HCT116 (cell line): ENCODE measurements around the gene HNRNPU. TPM values are rescaled to one million over a fixed set of nuclear protein-coding genes. Genes with fewer than 3 reads are reported as not detected.

Source experiments
- ATAC-seq: fragments of 200-7000 bp; cut with Tn5 transposase; 2 replicates; pipeline ENCODE4 v1.9.1; 2020; ENCODE audit warnings: mild to moderate bottlenecking, moderate library complexity
- BruUV-seq: library from RNA; stranded (reverse); fragments of 400-500 nt; replicated peaks from 2 replicates; lab custom pipeline; 2021; lab: Mats Ljungman, UMichigan
- CTCF ChIA-PET: fragments of 300-600 bp; sonication (Branson Sonifier 250); formaldehyde crosslinking; loops from one replicate; lab custom pipeline; 2021; ENCODE audit warnings: antibody characterized with exemption; lab: Charles Lee
- POLR2A ChIA-PET: fragments of 300-600, 350-600 bp; sonication (Branson Sonifier 250); formaldehyde crosslinking; loops from one replicate; lab custom pipeline; 2021; ENCODE audit warnings: antibody characterized with exemption; lab: Charles Lee
- RAD21 ChIA-PET, 2 experiments: fragments of 300-600 bp; sonication (Branson Sonifier 250); formaldehyde crosslinking; loops; one replicate each; lab custom pipeline; 2023; ENCODE audit warnings: low total read pairs in 2 of 2; ENCODE audit not compliant: uncharacterized antibody in 2 of 2, unreplicated experiment in 2 of 2, low non-redundant PET in 1 of 2; lab: Charles Lee
- DNase-seq: peaks from one replicate; pipeline ENCODE4 v3.0.0-alpha.2; 2010; ENCODE audit warnings: low read depth, low spot score
- H2AFZ ChIP-seq: fragments of 200-600 bp; shearing (Covaris generic), sonication (generic); 2 replicates; pipeline ENCODE4 v1.6.1; 2017; ENCODE audit warnings: low read depth, mixed run types, mixed read lengths, antibody characterized with exemption, low read length; ENCODE audit not compliant: poor library complexity, severe bottlenecking
- H3K27ac ChIP-seq: 2 replicates; pipeline ENCODE4 v1.5.1; 2012; ENCODE audit warnings: low read depth, low read length
- H3K27me3 ChIP-seq: fragments of 200-600 bp; sonication (generic); 2 replicates; pipeline ENCODE4 v1.6.1; 2016; ENCODE audit warnings: mixed run types, low read length, mixed read lengths; ENCODE audit not compliant: insufficient read depth
- H3K36me3 ChIP-seq, 2 experiments: fragments of 200-500 bp in 1 of 2; fragments of 200-600 bp in 1 of 2; sonication (Bioruptor generic) in 1 of 2; sonication (generic) in 1 of 2; 2 replicates each; pipeline versions ENCODE4 v1.5.1 to v1.6.1; 2014 to 2016; ENCODE audit warnings: low read length in 2 of 2, inconsistent platforms in 1 of 2, mixed read lengths in 1 of 2, mixed run types in 1 of 2; ENCODE audit not compliant: insufficient read depth in 2 of 2, control insufficient read depth in 1 of 2
- H3K4me1 ChIP-seq, 2 experiments: fragments of 200-600 bp in 1 of 2; sonication (generic) in 1 of 2; 2 replicates each; pipeline versions ENCODE4 v1.5.1 to v1.6.1; 2012 to 2017; ENCODE audit warnings: low read length in 2 of 2, inconsistent platforms in 1 of 2, mild to moderate bottlenecking in 1 of 2, mixed read lengths in 1 of 2, mixed run types in 1 of 2, moderate library complexity in 1 of 2; ENCODE audit not compliant: insufficient read depth in 2 of 2, control insufficient read depth in 1 of 2
- H3K4me2 ChIP-seq: fragments of 200-600 bp; sonication (generic); 2 replicates; pipeline ENCODE4 v1.6.1; 2017; ENCODE audit warnings: mixed run types, low read length, mixed read lengths
- H3K4me3 ChIP-seq, 2 experiments: fragments of 200-600 bp in 1 of 2; sonication (generic) in 1 of 2; replicated peaks in 1 of 2; 2 replicates each; pipeline ENCODE4 v1.5.1; 2011 to 2016; ENCODE audit warnings: low read length in 2 of 2, control low read depth in 1 of 2, low read depth in 1 of 2, mild to moderate bottlenecking in 1 of 2, mixed read lengths in 1 of 2, mixed run types in 1 of 2
- H3K79me2 ChIP-seq: fragments of 200-600 bp; sonication (generic); 2 replicates; pipeline ENCODE4 v1.6.1; 2017; ENCODE audit warnings: mild to moderate bottlenecking, mixed run types, low read length, moderate library complexity, mixed read lengths; ENCODE audit not compliant: insufficient read depth
- H3K9ac ChIP-seq: fragments of 200-600 bp; sonication (generic); 2 replicates; pipeline ENCODE4 v1.6.1; 2016; ENCODE audit warnings: low read length, mixed read lengths
- H3K9me2 ChIP-seq: fragments of 200-600 bp; sonication (generic), shearing (Covaris generic); 2 replicates; pipeline ENCODE4 v1.6.1; 2017; ENCODE audit warnings: mixed run types, mild to moderate bottlenecking, moderate library complexity; ENCODE audit not compliant: insufficient read depth
- H3K9me3 ChIP-seq, 2 experiments: fragments of 200-500 bp in 1 of 2; fragments of 200-600 bp in 1 of 2; sonication (Bioruptor generic) in 1 of 2; sonication (generic) in 1 of 2; 2 replicates each; pipeline ENCODE4 v1.6.1; 2014 to 2017; ENCODE audit warnings: low read length in 2 of 2, mixed read lengths in 2 of 2, inconsistent platforms in 1 of 2, low read depth in 1 of 2, mild to moderate bottlenecking in 1 of 2, mixed run types in 1 of 2, moderate library complexity in 1 of 2; ENCODE audit not compliant: control insufficient read depth in 1 of 2, insufficient read depth in 1 of 2
- H4K20me1 ChIP-seq: fragments of 200-600 bp; sonication (generic), shearing (Covaris generic); 2 replicates; pipeline ENCODE4 v1.6.1; 2017; ENCODE audit warnings: mixed run types, mild to moderate bottlenecking, moderate library complexity; ENCODE audit not compliant: insufficient read depth
- CBX3 ChIP-seq: IDR thresholded peaks from 2 replicates; pipeline ENCODE4 v1.6.1; 2012; ENCODE audit warnings: low read depth
- CEBPB ChIP-seq: IDR thresholded peaks from 2 replicates; pipeline ENCODE4 v1.6.1; 2012; ENCODE audit warnings: low read depth
- CTCF ChIP-seq, 3 experiments: fragments of 200-600 bp in 1 of 3; sonication (generic) in 1 of 3; IDR thresholded peaks in 2 of 3; conservative IDR thresholded peaks in 1 of 3; 2 replicates each; pipeline ENCODE4 v1.5.1; 2012 to 2017; ENCODE audit warnings: low read depth in 2 of 3, low read length in 2 of 3, antibody characterized with exemption in 1 of 3, borderline replicate concordance in 1 of 3, control low read depth in 1 of 3, mild to moderate bottlenecking in 1 of 3, mixed read lengths in 1 of 3, mixed run types in 1 of 3, moderate library complexity in 1 of 3; ENCODE audit not compliant: insufficient read depth in 1 of 3
- EGR1 ChIP-seq: IDR thresholded peaks from 2 replicates; pipeline ENCODE4 v1.6.1; 2012; ENCODE audit warnings: low read depth
- EZH2 ChIP-seq: fragments of 200-600 bp; sonication (generic); IDR thresholded peaks from 2 replicates; pipeline ENCODE4 v1.6.1; 2017; ENCODE audit warnings: antibody characterized with exemption, mixed run types
- EZH2phosphoT487 ChIP-seq: fragments of 200-600 bp; IDR thresholded peaks from 2 replicates; pipeline ENCODE4 v1.6.1; 2018; ENCODE audit warnings: antibody characterized with exemption, borderline replicate concordance
- FOSL1 ChIP-seq: IDR thresholded peaks from 2 replicates; pipeline ENCODE4 v1.6.1; 2012; ENCODE audit warnings: low read depth
- JUND ChIP-seq: IDR thresholded peaks from 2 replicates; pipeline ENCODE4 v1.6.1; 2012
- MAX ChIP-seq: IDR thresholded peaks from 2 replicates; pipeline ENCODE4 v1.6.1; 2012
- POLR2A ChIP-seq: IDR thresholded peaks from 2 replicates; pipeline ENCODE4 v1.7.0; 2011; ENCODE audit warnings: borderline replicate concordance; ENCODE audit not compliant: insufficient read depth, insufficient read length; ENCODE audit errors: extremely low read depth
- REST ChIP-seq: IDR thresholded peaks from 2 replicates; pipeline ENCODE4 v1.6.1; 2012; ENCODE audit warnings: low read depth
- SIN3A ChIP-seq: IDR thresholded peaks from 2 replicates; pipeline ENCODE4 v1.6.1; 2012; ENCODE audit warnings: low read depth
- SP1 ChIP-seq: IDR thresholded peaks from 2 replicates; pipeline ENCODE4 v1.6.1; 2012; ENCODE audit warnings: low read depth
- SRF ChIP-seq: IDR thresholded peaks from 2 replicates; pipeline ENCODE4 v1.6.1; 2012; ENCODE audit warnings: low read depth
- TCF7L2 ChIP-seq: IDR thresholded peaks from 2 replicates; pipeline ENCODE4 v1.7.0; 2011; ENCODE audit warnings: borderline replicate concordance, inconsistent platforms; ENCODE audit not compliant: insufficient read depth, insufficient read length; ENCODE audit errors: extremely low read depth
- YY1 ChIP-seq: IDR thresholded peaks from 2 replicates; pipeline ENCODE4 v1.6.1; 2011; ENCODE audit warnings: low read length, low read depth, moderate library complexity, mild to moderate bottlenecking; ENCODE audit not compliant: insufficient replicate concordance; ENCODE audit errors: extremely low read depth
- ZBTB33 ChIP-seq: IDR thresholded peaks from 2 replicates; pipeline ENCODE4 v1.6.1; 2011; ENCODE audit warnings: mild to moderate bottlenecking, low read length, moderate library complexity; ENCODE audit not compliant: insufficient replicate concordance; ENCODE audit errors: extremely low read depth
- ZFX ChIP-seq: fragments of 450-650 bp; IDR thresholded peaks from 2 replicates; pipeline ENCODE4 v1.6.1; 2017
- ZNF274 ChIP-seq: fragments of 200-500 bp; sonication (Bioruptor generic); IDR thresholded peaks from 2 replicates; pipeline ENCODE4 v1.6.1; 2014; ENCODE audit warnings: mild to moderate bottlenecking, low read depth, low read length, inconsistent platforms
- intact Hi-C: fragments of 100-400 bp; cut with micrococcal nuclease; formaldehyde crosslinking; loops from 2 replicates; pipeline ENCODE4 v1.10.0; 2022
- total RNA-seq: library from RNA; stranded (reverse); gene quantifications from one replicate; pipeline ENCODE4 v1.2.1, GENCODE V29; 2021; ENCODE audit not compliant: unreplicated experiment

HNRNPU gene
- total RNA-seq, 1 experiment from 2014 or later = 424 TPM

GRCh38 chr1:244826712-244827111 lies 37.6 kb downstream of the HNRNPU start:
- CTCF ChIA-PET = interaction anchor here (2.2 kb wide), 1 partner anchor 25 kb away, joined by 6 read pairs; no protein-coding TSS in a partner anchor
- no peak overlapping the region for H2AFZ ChIP-seq
- no peak for ATAC-seq

More at GRCh38 chr1:244826712-244827111, 37.6 kb downstream of the HNRNPU start:
- no peaks in the 10 kb centered on the region for H3K79me2 ChIP-seq
- TF ChIP-seq REST = no peak
- TF ChIP-seq SIN3A = no peak
- no peak for TF ChIP-seq ZNF274
- no peak for TF ChIP-seq TCF7L2
- TF ChIP-seq ZBTB33 = no peak
- TF ChIP-seq YY1 = no peak
- no peak for TF ChIP-seq SP1
- TF ChIP-seq SRF = no peak
- no peak for TF ChIP-seq JUND
- no peak for TF ChIP-seq CTCF (IDR thresholded peaks at IDR 0.05 in 2 of 3, conservative IDR thresholded peaks at IDR 0.05 in 1 of 3; ENCODE audit: borderline replicate concordance in 1 of 3, insufficient read depth in 1 of 3, low read depth in 2 of 3, low read length in 2 of 3)
- no peak for TF ChIP-seq EGR1
- no peak for TF ChIP-seq EZH2phosphoT487
- no peak for TF ChIP-seq POLR2A
- TF ChIP-seq ZFX = no peak
- TF ChIP-seq CBX3 = no peak
- no peak for TF ChIP-seq CEBPB
- TF ChIP-seq MAX = no peak
- no peak for TF ChIP-seq EZH2
- no peak for TF ChIP-seq FOSL1
- H3K9me3 ChIP-seq = no peaks in the 10 kb centered on the region
- H3K4me1 ChIP-seq = peaks cover 10 to 18% of the 10 kb centered on the region in 2 experiments
- H3K27me3 ChIP-seq = no peaks in the 10 kb centered on the region
- intact Hi-C loops = no loop called here
- no peak overlapping the region for H3K4me2 ChIP-seq
- BruUV-seq = no TSS peak
- ChIA-PET RAD21 (no interaction called here), POLR2A (no interaction called here)
- no peak for DNase-seq
- no peak overlapping the region for H3K4me3 ChIP-seq
- no peak overlapping the region for H3K9ac ChIP-seq
- H3K27ac ChIP-seq = no peak overlapping the region
- no peaks in the 10 kb centered on the region for H3K36me3 ChIP-seq
- no peaks in the 10 kb centered on the region for H3K9me2 ChIP-seq
- no peaks in the 10 kb centered on the region for H4K20me1 ChIP-seq
